Measurements from ENCODE around the gene SEMA6D.

The SEMA6D gene

GRCh38 chr15:47786371-47786770 is 69.1 kb downstream of the SEMA6D start:
- DNase-seq (ENCODE audit: low read depth, low spot score), result no peak

DNA sequence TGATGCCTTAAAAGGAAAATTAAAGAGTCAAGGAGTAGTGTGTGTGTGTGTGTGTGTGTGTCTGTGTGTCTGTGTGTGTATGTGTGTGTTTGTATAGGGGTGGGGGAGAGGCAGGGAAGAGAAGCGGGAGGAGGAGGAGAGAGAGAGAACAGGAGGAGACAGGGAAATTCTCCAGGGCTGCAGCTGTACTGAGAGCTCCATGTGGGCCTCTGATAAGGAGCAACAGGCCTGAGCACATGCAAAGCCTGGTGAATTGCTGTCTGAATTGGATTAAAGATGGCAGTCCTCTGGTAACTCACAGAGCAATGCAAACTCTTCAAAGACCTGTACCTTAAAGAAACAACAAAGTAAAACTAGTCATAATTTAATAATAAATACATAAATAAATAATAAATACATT is 70.6 kb downstream of the SEMA6D start:
- no peak for DNase-seq (ENCODE audit: low read depth, low spot score)

DNA sequence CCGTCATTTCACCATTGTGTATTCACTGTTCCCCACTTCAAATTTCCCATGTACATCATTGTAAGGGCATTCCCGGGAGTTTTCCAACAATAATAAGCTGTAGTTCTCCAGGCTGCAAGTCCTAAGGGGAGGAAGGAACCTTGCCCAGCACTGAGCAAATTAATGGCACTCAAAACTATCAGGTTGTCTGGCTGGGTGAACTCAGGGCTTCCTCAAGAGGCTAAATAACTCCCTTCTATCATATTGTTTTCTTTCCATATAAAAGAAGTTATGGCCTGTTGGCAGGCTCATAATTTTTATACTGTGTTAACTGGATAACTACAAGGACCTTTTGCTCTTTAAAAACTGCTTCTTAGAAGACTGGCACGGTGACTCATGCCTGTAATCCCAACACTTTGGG is 71.4 kb downstream of the SEMA6D start:
- no peak for DNase-seq (ENCODE audit: low read depth, low spot score)

- DNase-seq (ENCODE audit: low read depth, low spot score), result no peak
Measured at GRCh38 chr15:47791161-47791560, 73.9 kb downstream of the SEMA6D start.

DNA sequence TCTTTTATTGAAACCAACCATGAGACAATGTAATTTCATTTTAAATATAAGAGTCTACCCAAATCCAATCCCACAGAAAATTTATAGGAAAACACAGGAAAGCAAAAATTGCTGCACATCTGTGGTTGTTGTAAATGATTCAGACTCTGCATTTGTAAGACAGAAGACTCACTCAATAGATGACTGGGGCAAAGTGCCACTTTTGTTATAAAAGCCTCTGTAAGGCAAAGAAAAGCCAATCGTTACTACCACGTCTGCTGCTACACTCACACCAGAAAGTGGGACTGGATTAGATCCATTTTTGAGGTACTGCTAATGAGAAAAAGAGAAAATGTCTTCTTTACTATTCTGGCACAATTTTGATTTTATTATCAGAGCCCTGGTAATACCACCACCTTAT is 74.9 kb downstream of the SEMA6D start:
- DNase-seq (ENCODE audit: low read depth, low spot score), result no peak

- no peak for DNase-seq (ENCODE audit: low read depth, low spot score)
Measured at GRCh38 chr15:47794252-47794914, 77.1 kb downstream of the SEMA6D start.

- DNase-seq (ENCODE audit: low read depth, low spot score), result no peak
Measured at GRCh38 chr15:47795864-47796263, 78.6 kb downstream of the SEMA6D start.

DNA sequence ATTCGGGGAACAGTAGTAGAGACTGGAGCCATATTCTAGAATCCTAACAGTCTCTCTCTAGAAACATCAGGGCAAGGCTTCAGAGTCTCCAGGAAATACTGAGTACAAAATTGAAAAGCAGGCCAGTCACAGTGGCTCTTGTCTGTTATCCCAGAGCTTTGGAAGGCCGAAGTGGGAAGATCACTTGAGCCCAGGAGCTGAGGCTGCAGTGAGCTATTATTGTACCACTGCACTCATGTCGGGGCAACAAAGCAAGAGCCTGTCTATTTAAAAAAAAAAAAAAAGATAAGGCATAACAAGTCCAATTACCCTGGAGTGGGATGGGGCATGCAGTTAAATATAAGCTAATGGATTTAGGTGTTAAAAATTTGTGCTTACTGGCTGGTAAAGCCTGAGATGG is 79.0 kb downstream of the SEMA6D start:
- DNase-seq (ENCODE audit: low read depth, low spot score), result no peak

- no peak for DNase-seq (ENCODE audit: low read depth, low spot score)
Measured at GRCh38 chr15:47796830-47797229, 79.5 kb downstream of the SEMA6D start.

- DNase-seq (ENCODE audit: low read depth, low spot score), result no peak
Measured at GRCh38 chr15:47801522-47801921, 84.2 kb downstream of the SEMA6D start.

GRCh38 chr15:47802216-47802615 is 84.9 kb downstream of the SEMA6D start:
- DNase-seq (ENCODE audit: low read depth, low spot score), result no peak

GRCh38 chr15:47803767-47804166 is 86.5 kb downstream of the SEMA6D start:
- no peak for DNase-seq (ENCODE audit: low read depth, low spot score)

DNA sequence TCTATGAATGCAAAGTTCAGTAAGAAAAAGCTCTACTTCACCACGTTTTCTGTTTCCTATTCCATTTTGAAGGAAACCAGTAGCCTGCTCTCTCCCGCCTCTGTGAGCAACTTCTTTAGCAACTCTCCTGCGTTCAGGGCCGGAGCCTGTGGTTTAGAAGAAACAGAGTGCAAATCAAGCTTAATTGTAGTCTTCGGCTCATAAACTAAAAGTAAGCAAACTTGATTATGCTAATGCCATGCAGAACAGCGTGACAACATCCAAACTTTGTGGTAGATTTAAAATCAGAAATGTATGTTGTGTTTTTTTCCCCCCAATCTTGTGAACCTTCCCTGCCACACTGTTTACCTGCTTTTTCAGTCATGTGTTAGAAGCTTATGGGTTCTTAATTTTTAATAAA is 87.4 kb downstream of the SEMA6D start:
- DNase-seq (ENCODE audit: low read depth, low spot score), result no peak

- DNase-seq (ENCODE audit: low read depth, low spot score), result no peak
Measured at GRCh38 chr15:47806008-47806407, 88.7 kb downstream of the SEMA6D start.

- DNase-seq (ENCODE audit: low read depth, low spot score), result no peak
Measured at GRCh38 chr15:47811172-47811571, 93.9 kb downstream of the SEMA6D start.

- no peak for DNase-seq (ENCODE audit: low read depth, low spot score)
Measured at GRCh38 chr15:47812470-47812999, 95.2 kb downstream of the SEMA6D start.

- DNase-seq (ENCODE audit: low read depth, low spot score), result no peak
Measured at GRCh38 chr15:47813748-47814384, 96.6 kb downstream of the SEMA6D start.

DNA sequence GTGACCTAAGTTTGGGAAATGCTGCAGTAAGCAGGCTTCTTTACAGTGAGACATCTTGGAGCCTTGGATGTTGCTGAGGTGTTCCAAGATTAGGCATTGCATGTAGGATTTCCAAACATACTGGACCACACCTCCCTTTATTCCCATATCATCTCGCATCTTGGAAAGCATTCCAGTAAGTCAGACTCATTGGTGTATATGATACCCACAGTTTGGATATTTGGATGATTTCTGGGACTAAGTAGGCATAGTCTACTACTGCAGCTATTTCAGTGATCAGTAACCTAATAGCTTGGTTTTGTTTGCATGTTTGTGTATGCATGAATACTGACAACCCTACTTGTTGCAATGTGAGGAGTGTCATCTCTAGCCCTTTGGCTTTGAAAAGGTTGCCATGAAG is 97.3 kb downstream of the SEMA6D start:
- no peak for DNase-seq (ENCODE audit: low read depth, low spot score)

GRCh38 chr15:47817969-47818548 is 100.8 kb downstream of the SEMA6D start:
- DNase-seq (ENCODE audit: low read depth, low spot score), result no peak

GRCh38 chr15:47819158-47819557 is 101.9 kb downstream of the SEMA6D start:
- no peak for DNase-seq (ENCODE audit: low read depth, low spot score)

DNA sequence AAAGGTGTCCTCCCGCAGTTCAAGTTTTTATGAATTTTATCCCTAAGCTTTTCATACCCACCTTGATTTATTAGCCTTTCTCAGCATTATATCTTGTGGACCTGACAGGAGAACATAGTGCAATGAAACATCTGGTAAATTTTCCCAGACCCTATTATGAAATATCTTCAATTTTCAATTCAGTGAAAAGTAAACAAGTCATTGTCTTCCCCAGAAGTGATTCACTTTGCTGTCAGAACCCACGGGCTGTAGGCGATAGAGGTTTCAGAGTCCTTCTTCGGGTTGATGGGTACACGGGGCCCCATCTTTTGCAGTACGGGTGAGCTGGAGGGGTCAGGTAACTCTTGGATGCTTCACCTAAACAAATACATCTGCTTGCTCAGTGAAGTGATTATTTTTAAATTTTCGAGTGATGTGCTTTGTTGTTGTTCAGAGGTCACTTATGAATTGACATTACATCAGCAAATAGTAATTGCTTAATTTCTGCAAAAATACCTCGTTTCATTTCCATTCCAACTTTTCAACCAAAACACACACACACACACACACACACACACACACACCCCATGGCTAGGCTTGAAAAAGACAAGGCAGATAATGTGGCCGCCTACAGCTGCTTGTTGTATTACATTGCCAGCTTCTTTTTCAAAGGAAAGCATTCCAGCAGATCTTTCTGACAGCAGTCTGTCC is 102.9 kb downstream of the SEMA6D start:
- no peak for DNase-seq (ENCODE audit: low read depth, low spot score)

DNA sequence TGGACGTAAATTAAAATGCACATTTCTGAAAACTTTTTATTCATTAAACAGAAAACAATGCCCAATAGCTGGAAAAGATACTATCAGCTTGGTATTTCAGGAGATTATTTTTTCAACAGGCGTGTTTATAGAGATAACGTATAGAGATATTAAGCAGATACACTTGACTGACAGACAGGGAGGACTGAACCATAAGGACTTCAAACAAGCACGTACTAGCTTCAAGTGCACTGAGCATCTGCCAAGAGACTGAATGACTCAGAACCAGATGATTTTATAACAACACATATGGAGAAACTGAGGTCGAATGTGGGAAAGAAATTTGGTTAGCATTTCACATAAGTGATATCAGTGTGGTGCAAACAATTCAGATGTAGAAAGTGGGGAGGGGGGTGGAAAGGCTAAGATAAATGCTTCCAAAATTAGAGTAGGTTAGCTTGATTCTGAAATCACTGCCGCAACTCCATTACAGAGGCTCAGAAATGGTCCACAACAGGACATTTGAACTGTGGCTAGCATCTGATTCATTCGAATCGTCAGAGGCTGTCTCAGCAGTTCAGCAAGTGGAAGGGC is 103.5 kb downstream of the SEMA6D start:
- DNase-seq (ENCODE audit: low read depth, low spot score), result no peak

All from smooth muscle cell of the brain vasculature (primary cell).